SK-N-SH (cell line): ENCODE results near the gene CSNK1G2. TPM values are rescaled to one million over a fixed set of nuclear protein-coding genes. Genes with fewer than 3 reads are reported as not detected.

Experiments
- CTCF ChIA-PET: fragments of 300-600, 350-600 bp; formaldehyde crosslinking; extraction: SDS; loops from one replicate; lab custom pipeline; 2021; lab: Yijun Ruan, JAX
- POLR2A ChIA-PET: fragments of 350-600 bp; sonication (Branson Sonifier 250); formaldehyde crosslinking; extraction: SDS; loops from one replicate; lab custom pipeline; 2020; ENCODE audit warnings: antibody characterized with exemption, inconsistent platforms; lab: Yijun Ruan, JAX
- DNase-seq: peaks from one replicate; pipeline ENCODE4 v3.0.0; 2012
- H2AFZ ChIP-seq: fragments of 200-600 bp; sonication (generic); 2 replicates; pipeline ENCODE4 v1.8.1; 2016; ENCODE audit warnings: antibody characterized with exemption, mild to moderate bottlenecking, low read depth
- H3F3A ChIP-seq: fragments of 200-600 bp; sonication (generic); replicated peaks from 2 replicates; pipeline ENCODE3; 2016; ENCODE audit warnings: antibody characterized with exemption, mild to moderate bottlenecking; ENCODE audit not compliant: insufficient read depth
- H3K27ac ChIP-seq, 2 experiments: fragments of 200-500 bp in 1 of 2; fragments of 200-600 bp in 1 of 2; sonication (Bioruptor generic) in 1 of 2; sonication (generic), shearing (Covaris generic) in 1 of 2; 2 replicates each; pipeline versions ENCODE4 v1.5.1 to v1.6.1; 2014 to 2016; ENCODE audit warnings: low read depth in 2 of 2, inconsistent platforms in 1 of 2, low read length in 1 of 2, mild to moderate bottlenecking in 1 of 2, mixed read lengths in 1 of 2
- H3K27me3 ChIP-seq: fragments of 200-600 bp; sonication (generic), shearing (Covaris generic); 2 replicates; pipeline ENCODE4 v1.6.1; 2016; ENCODE audit warnings: mixed run types; ENCODE audit not compliant: insufficient read depth
- H3K36me3 ChIP-seq, 2 experiments: fragments of 200-500 bp in 1 of 2; fragments of 200-600 bp in 1 of 2; sonication (Bioruptor generic) in 1 of 2; sonication (generic) in 1 of 2; replicated peaks in 1 of 2; 2 replicates each; pipeline versions ENCODE3 to v1.5.1; 2014 to 2016; ENCODE audit warnings: low read length in 1 of 2, mild to moderate bottlenecking in 1 of 2; ENCODE audit not compliant: insufficient read depth in 2 of 2, control insufficient read depth in 1 of 2
- H3K4me1 ChIP-seq, 2 experiments: fragments of 200-500 bp in 1 of 2; fragments of 200-600 bp in 1 of 2; sonication (Bioruptor generic) in 1 of 2; sonication (generic), shearing (Covaris generic) in 1 of 2; 2 replicates each; pipeline versions ENCODE4 v1.5.1 to v1.6.1; 2014 to 2016; ENCODE audit warnings: low read depth in 1 of 2, low read length in 1 of 2, mixed run types in 1 of 2; ENCODE audit not compliant: insufficient read depth in 2 of 2, control insufficient read depth in 1 of 2
- H3K4me2 ChIP-seq: fragments of 200-600 bp; sonication (generic), shearing (Covaris generic); 2 replicates; pipeline ENCODE4 v1.6.1; 2017; ENCODE audit warnings: mixed run types
- H3K4me3 ChIP-seq, 2 experiments: fragments of 200-500 bp in 1 of 2; fragments of 200-600 bp in 1 of 2; sonication (Bioruptor generic) in 1 of 2; sonication (generic), shearing (Covaris generic) in 1 of 2; 2 replicates each; pipeline versions ENCODE4 v1.5.1 to v1.8.1; 2014 to 2016; ENCODE audit warnings: low read depth in 2 of 2, inconsistent platforms in 1 of 2, low read length in 1 of 2, mild to moderate bottlenecking in 1 of 2, mixed read lengths in 1 of 2, moderate library complexity in 1 of 2
- H3K79me2 ChIP-seq: fragments of 200-600 bp; sonication (generic); 2 replicates; pipeline ENCODE4 v1.8.1; 2017; ENCODE audit warnings: mild to moderate bottlenecking; ENCODE audit not compliant: insufficient read depth
- H3K9ac ChIP-seq: fragments of 200-600 bp; sonication (generic); 2 replicates; pipeline ENCODE4 v1.6.1; 2017; ENCODE audit warnings: mixed run types
- H3K9me2 ChIP-seq: fragments of 200-600 bp; sonication (generic); 2 replicates; pipeline ENCODE4 v1.6.1; 2017; ENCODE audit warnings: mixed run types
- H3K9me3 ChIP-seq: fragments of 200-600 bp; sonication (generic); 2 replicates; pipeline ENCODE4 v1.6.1; 2017; ENCODE audit warnings: mixed run types, mild to moderate bottlenecking, moderate library complexity
- H4K20me1 ChIP-seq: fragments of 200-600 bp; sonication (generic); 2 replicates; pipeline ENCODE4 v1.6.1; 2017; ENCODE audit warnings: mild to moderate bottlenecking, mixed run types; ENCODE audit not compliant: insufficient read depth
- CHD2 ChIP-seq: fragments of 150-350 bp; IDR thresholded peaks from 2 replicates; pipeline ENCODE4 v1.6.1; 2018; ENCODE audit warnings: low read length; ENCODE audit not compliant: partially characterized antibody
- ELF1 ChIP-seq: IDR thresholded peaks from 2 replicates; pipeline ENCODE4 v1.4.0; 2012
- EP300 ChIP-seq, 2 experiments: IDR thresholded peaks; 2 replicates each; pipeline versions ENCODE4 v1.4.0 to v1.6.1; 2012; ENCODE audit warnings: borderline replicate concordance in 1 of 2, low read depth in 1 of 2, low read length in 1 of 2
- EZH2phosphoT487 ChIP-seq: fragments of 200-600 bp; sonication (generic); IDR thresholded peaks from 2 replicates; pipeline ENCODE4 v1.6.1; 2017; ENCODE audit warnings: low read depth, mixed run types, mild to moderate bottlenecking, antibody characterized with exemption, moderate library complexity, borderline replicate concordance
- FOXJ3 ChIP-seq: sonication (generic); formaldehyde crosslinking; IDR thresholded peaks from 2 replicates; pipeline ENCODE4 v1.5.1; 2020; ENCODE audit warnings: mild to moderate bottlenecking, missing genetic modification reagents
- GABPA ChIP-seq: IDR thresholded peaks from 2 replicates; pipeline ENCODE4 v1.4.0; 2012; ENCODE audit warnings: low read depth, mild to moderate bottlenecking
- MEF2A ChIP-seq: IDR thresholded peaks from 2 replicates; pipeline ENCODE4 v1.4.0; 2012; ENCODE audit warnings: low read depth, borderline replicate concordance
- NFIC ChIP-seq: IDR thresholded peaks from 2 replicates; pipeline ENCODE4 v1.4.0; 2012; ENCODE audit warnings: borderline replicate concordance
- RAD21 ChIP-seq: IDR thresholded peaks from 2 replicates; pipeline ENCODE4 v1.6.1; 2012; ENCODE audit warnings: mild to moderate bottlenecking, low read length
- SIN3A ChIP-seq: IDR thresholded peaks from 2 replicates; pipeline ENCODE4 v1.6.1; 2012; ENCODE audit warnings: low read depth, mild to moderate bottlenecking, low read length, moderate library complexity, borderline replicate concordance
- SMC3 ChIP-seq: IDR thresholded peaks from 2 replicates; pipeline ENCODE4 v1.6.1; 2012; ENCODE audit warnings: low read depth, low read length, improper control_type of control experiment
- TAF1 ChIP-seq: IDR thresholded peaks from 2 replicates; pipeline ENCODE4 v1.6.1; 2012; ENCODE audit warnings: low read depth, mild to moderate bottlenecking, low read length, moderate library complexity, borderline replicate concordance
- TCF12 ChIP-seq: IDR thresholded peaks from 2 replicates; pipeline ENCODE4 v1.4.0; 2012
- TEAD4 ChIP-seq: IDR thresholded peaks from 2 replicates; pipeline ENCODE4 v1.4.0; 2012; ENCODE audit warnings: mild to moderate bottlenecking, borderline replicate concordance; ENCODE audit not compliant: insufficient read depth
- WGBS: methylation state at CpG from one replicate; pipeline ENCODE4 v1.1.6; 2017; ENCODE audit warnings: low lambda C conversion rate; 5-methylcytosine and 5-hydroxymethylcytosine counted together
- polyA plus RNA-seq, 3 experiments: library from polyadenylated mRNA; depleted of rRNA; stranded (reverse); fragments of >200 nt; gene quantifications; 2 replicates each; pipeline ENCODE4 v1.2.3, GENCODE V29; 2012
- TF ChIP-seq, protein P1 (sequence below): fragments of 150-350 bp; IDR thresholded peaks from 2 replicates; pipeline ENCODE4 v1.6.1; 2016; ENCODE audit warnings: mild to moderate bottlenecking, low read depth, low read length
- TF ChIP-seq, protein P2 (sequence below): IDR thresholded peaks from 2 replicates; pipeline ENCODE4 v1.4.0; 2012; ENCODE audit warnings: low read depth
- TF ChIP-seq, protein P3 (sequence below): IDR thresholded peaks from 2 replicates; pipeline ENCODE4 v1.4.0; 2012; ENCODE audit warnings: low read depth, borderline replicate concordance
- TF ChIP-seq, protein P4 (sequence below): IDR thresholded peaks from 2 replicates; pipeline ENCODE4 v1.6.1; 2012; ENCODE audit warnings: mild to moderate bottlenecking, low read depth, low read length, moderate library complexity

CSNK1G2 gene
- polyA plus RNA-seq, 1 of the 3 experiments (the other 2 are of a cell fraction): 79.4 TPM

DNA sequence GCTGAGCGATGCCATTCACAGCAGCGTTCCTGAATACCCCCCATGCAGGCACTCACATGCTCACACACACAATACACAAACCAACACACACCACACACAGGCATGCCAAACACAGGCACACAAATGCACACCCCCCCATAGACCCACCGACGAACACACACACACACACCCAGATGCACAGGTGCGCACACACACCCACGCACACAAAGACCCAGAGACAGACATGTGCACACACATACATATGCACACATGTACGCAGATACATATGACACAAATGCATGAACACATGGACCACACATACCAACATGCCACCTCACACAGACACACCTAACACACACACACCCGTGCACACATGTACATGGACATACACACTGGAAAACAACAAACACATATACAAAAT is 7.0 kb upstream of the CSNK1G2 start:
- no peak for TF ChIP-seq SIN3A
- TF ChIP-seq EP300 (IDR thresholded peaks at IDR 0.05; ENCODE audit: borderline replicate concordance in 1 of 2, low read depth in 1 of 2, low read length in 1 of 2): no peak
- no peak for TF ChIP-seq GABPA
- TF ChIP-seq, protein P1, sequence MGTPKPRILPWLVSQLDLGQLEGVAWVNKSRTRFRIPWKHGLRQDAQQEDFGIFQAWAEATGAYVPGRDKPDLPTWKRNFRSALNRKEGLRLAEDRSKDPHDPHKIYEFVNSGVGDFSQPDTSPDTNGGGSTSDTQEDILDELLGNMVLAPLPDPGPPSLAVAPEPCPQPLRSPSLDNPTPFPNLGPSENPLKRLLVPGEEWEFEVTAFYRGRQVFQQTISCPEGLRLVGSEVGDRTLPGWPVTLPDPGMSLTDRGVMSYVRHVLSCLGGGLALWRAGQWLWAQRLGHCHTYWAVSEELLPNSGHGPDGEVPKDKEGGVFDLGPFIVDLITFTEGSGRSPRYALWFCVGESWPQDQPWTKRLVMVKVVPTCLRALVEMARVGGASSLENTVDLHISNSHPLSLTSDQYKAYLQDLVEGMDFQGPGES: no peak
- TF ChIP-seq EZH2phosphoT487: no peak
- TF ChIP-seq, protein P2, sequence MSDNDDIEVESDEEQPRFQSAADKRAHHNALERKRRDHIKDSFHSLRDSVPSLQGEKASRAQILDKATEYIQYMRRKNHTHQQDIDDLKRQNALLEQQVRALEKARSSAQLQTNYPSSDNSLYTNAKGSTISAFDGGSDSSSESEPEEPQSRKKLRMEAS: no peak
- no peak for TF ChIP-seq MEF2A
- no peak for TF ChIP-seq TEAD4
- no peak for TF ChIP-seq NFIC
- no peak for TF ChIP-seq FOXJ3 (CRISPR knock-in tag)
- no peak for TF ChIP-seq SMC3
- no peak for TF ChIP-seq CHD2
- TF ChIP-seq RAD21: no peak
- TF ChIP-seq TAF1: no peak
- no peak overlapping the region for H2AFZ ChIP-seq
- ChIA-PET CTCF (interaction anchor here (0.6 kb wide), 1 partner anchor 13 kb away, joined by 3 read pairs; no protein-coding TSS in a partner anchor), POLR2A (no interaction called here)
- no peak for DNase-seq
- no peaks in the 10 kb centered on the region for H3K79me2 ChIP-seq
- H4K20me1 ChIP-seq: no peaks in the 10 kb centered on the region
- no peaks in the 10 kb centered on the region for H3K9me3 ChIP-seq
- no peak overlapping the region for H3K4me3 ChIP-seq
- no peaks in the 10 kb centered on the region for H3K27me3 ChIP-seq
- no peak overlapping the region for H3K27ac ChIP-seq
- no peak overlapping the region for H3K4me2 ChIP-seq
- no peaks in the 10 kb centered on the region for H3K9me2 ChIP-seq
- peaks cover 6 to 8% of the 10 kb centered on the region in 2 experiments; a peak in 2 of 4 replicates for H3K4me1 ChIP-seq
- no peak overlapping the region for H3K9ac ChIP-seq
- H3K36me3 ChIP-seq: no peaks in the 10 kb centered on the region
- WGBS: 86% methylated on average over 7 of the region's 8 CpGs
- H3F3A ChIP-seq: peaks cover 3% of the 10 kb centered on the region

DNA sequence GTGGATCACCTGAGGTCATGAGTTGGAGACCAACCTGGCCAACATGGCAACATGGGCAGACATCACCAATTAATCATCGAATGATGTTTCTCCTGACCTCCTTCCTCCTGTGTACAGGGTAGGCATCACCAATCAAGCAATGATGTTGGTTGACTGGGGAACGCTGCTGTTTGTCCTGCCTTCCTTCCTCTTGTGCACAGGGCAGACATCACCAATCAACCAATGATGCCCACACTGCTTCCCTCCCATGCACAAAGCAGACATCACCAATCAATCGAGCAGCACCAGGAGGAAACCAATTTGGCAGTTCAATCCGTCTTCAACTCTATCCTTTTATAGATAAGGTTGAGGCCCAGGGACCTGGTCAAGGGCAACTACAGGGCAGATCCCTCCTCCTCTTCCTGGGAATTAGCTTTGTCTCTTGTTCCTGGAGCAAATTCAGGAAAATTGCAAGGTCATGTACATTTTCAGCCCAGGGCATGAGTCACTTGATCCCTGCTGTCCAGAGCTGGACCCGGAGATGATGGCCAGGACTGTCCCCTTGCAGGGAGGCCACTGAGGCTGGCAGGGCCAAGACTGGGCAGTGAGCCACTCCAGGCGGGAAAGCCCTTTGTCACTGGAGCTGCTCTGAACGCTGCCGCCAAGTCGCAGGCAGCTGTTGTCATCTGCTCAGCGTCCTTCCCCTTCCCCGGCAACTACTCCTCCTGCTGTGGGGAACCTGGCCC is 5.3 kb upstream of the CSNK1G2 start:
- H3K27me3 ChIP-seq: no peaks in the 10 kb centered on the region
- no peaks in the 10 kb centered on the region for H3K9me3 ChIP-seq
- peaks cover 8% of the 10 kb centered on the region for H3F3A ChIP-seq
- POLR2A ChIA-PET: no interaction called here
- H3K36me3 ChIP-seq: no peaks in the 10 kb centered on the region
- H3K4me1 ChIP-seq: peaks cover 6 to 7% of the 10 kb centered on the region in 2 experiments; a peak in 3 of 4 replicates
- H3K4me2 ChIP-seq: no peak overlapping the region
- no peaks in the 10 kb centered on the region for H3K9me2 ChIP-seq
- no peak overlapping the region for H3K27ac ChIP-seq
- WGBS: 67% methylated on average over 6 of the region's 11 CpGs
- CTCF ChIA-PET: no interaction called here
- no peak overlapping the region for H3K4me3 ChIP-seq
- no peak overlapping the region for H2AFZ ChIP-seq
- no peaks in the 10 kb centered on the region for H3K79me2 ChIP-seq
- H3K9ac ChIP-seq: no peak overlapping the region
- no peak for TF ChIP-seq TCF12
- TF ChIP-seq, protein P3, sequence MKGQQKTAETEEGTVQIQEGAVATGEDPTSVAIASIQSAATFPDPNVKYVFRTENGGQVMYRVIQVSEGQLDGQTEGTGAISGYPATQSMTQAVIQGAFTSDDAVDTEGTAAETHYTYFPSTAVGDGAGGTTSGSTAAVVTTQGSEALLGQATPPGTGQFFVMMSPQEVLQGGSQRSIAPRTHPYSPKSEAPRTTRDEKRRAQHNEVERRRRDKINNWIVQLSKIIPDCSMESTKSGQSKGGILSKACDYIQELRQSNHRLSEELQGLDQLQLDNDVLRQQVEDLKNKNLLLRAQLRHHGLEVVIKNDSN: no peak
- TF ChIP-seq TAF1: no peak
- no peak for TF ChIP-seq ELF1
- TF ChIP-seq, protein P4, sequence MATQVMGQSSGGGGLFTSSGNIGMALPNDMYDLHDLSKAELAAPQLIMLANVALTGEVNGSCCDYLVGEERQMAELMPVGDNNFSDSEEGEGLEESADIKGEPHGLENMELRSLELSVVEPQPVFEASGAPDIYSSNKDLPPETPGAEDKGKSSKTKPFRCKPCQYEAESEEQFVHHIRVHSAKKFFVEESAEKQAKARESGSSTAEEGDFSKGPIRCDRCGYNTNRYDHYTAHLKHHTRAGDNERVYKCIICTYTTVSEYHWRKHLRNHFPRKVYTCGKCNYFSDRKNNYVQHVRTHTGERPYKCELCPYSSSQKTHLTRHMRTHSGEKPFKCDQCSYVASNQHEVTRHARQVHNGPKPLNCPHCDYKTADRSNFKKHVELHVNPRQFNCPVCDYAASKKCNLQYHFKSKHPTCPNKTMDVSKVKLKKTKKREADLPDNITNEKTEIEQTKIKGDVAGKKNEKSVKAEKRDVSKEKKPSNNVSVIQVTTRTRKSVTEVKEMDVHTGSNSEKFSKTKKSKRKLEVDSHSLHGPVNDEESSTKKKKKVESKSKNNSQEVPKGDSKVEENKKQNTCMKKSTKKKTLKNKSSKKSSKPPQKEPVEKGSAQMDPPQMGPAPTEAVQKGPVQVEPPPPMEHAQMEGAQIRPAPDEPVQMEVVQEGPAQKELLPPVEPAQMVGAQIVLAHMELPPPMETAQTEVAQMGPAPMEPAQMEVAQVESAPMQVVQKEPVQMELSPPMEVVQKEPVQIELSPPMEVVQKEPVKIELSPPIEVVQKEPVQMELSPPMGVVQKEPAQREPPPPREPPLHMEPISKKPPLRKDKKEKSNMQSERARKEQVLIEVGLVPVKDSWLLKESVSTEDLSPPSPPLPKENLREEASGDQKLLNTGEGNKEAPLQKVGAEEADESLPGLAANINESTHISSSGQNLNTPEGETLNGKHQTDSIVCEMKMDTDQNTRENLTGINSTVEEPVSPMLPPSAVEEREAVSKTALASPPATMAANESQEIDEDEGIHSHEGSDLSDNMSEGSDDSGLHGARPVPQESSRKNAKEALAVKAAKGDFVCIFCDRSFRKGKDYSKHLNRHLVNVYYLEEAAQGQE: no peak
- TF ChIP-seq, all 33 proteins: peak for 0
- DNase-seq: no peak
- H4K20me1 ChIP-seq: no peaks in the 10 kb centered on the region
